Measurements from ENCODE around the gene CACNA1E. TPM values are rescaled to one million over a fixed set of nuclear protein-coding genes. Genes with fewer than 3 reads are reported as not detected.

The CACNA1E gene
- total and polyA plus RNA-seq, 2 experiments from 2014 or later: 0.32 to 1.1 TPM

DNA sequence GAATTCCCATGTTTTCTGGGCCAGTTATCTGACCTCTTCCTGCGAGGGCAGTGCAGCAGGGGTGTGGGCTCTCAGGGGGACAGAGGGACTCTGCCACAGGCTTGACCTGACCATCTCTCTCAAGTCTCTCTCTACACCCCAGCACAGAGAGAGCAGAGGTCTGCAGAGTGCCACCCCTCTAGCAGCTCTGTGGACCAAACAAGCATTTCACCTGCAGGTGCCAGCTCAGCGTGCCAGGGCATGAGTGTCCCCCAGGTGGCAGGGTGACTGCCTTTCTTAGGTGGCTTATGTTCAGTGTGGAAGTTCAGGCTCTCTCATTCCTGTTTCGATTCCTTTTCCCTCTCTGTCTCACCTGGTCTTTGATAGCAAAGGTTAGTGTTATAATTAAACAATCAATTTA lies 191.3 kb downstream of the CACNA1E start:
- Histone ChIP-seq H3K4me1 (ENCODE audit: insufficient read depth) (peaks cover 6% of the 10 kb centered on the region), H4K20me1 (replicated peaks; ENCODE audit: insufficient read depth) (no peaks in the 10 kb centered on the region), H3K36me3 (ENCODE audit: insufficient read depth) (no peaks in the 10 kb centered on the region), H3K4me3 (no peak overlapping the region), H3K9me2 (ENCODE audit: insufficient read depth) (no peaks in the 10 kb centered on the region; the same call in 1 of the 2 replicates), H3K27me3 (ENCODE audit: insufficient read depth) (no peaks in the 10 kb centered on the region), H3F3A (replicated peaks; ENCODE audit: low read depth) (no peaks in the 10 kb centered on the region), H2AFZ (no peak overlapping the region), H3K27ac (ENCODE audit: low read depth) (no peak overlapping the region), H3K79me2 (replicated peaks; ENCODE audit: insufficient read depth) (no peaks in the 10 kb centered on the region), H3K4me2 (no peak overlapping the region)
- Mint-ChIP-seq H3K36me3 (ENCODE audit: low read depth) (no peaks in the 10 kb centered on the region), H3K27me3 (ENCODE audit: insufficient read depth, low read depth, poor library complexity) (no peaks in the 10 kb centered on the region), H3K4me3 (no peak overlapping the region), H3K9me3 (peaks cover 3% of the 10 kb centered on the region; the same call in 1 of the 3 replicates), H3K27ac (no peak overlapping the region), H3K4me1 (peaks cover 7% of the 10 kb centered on the region; the same call in 2 of the 3 replicates)
- ATAC-seq (peak; percentile 40; the same call in 2 of the 3 replicates), DNase-seq (ENCODE audit: low spot score) (peak; percentile 2)
- TF ChIP-seq ZNF331 (CRISPR knock-in tag; IDR thresholded peaks at IDR 0.05; ENCODE audit: low read depth): no peak
- TF ChIP-seq, protein P1, sequence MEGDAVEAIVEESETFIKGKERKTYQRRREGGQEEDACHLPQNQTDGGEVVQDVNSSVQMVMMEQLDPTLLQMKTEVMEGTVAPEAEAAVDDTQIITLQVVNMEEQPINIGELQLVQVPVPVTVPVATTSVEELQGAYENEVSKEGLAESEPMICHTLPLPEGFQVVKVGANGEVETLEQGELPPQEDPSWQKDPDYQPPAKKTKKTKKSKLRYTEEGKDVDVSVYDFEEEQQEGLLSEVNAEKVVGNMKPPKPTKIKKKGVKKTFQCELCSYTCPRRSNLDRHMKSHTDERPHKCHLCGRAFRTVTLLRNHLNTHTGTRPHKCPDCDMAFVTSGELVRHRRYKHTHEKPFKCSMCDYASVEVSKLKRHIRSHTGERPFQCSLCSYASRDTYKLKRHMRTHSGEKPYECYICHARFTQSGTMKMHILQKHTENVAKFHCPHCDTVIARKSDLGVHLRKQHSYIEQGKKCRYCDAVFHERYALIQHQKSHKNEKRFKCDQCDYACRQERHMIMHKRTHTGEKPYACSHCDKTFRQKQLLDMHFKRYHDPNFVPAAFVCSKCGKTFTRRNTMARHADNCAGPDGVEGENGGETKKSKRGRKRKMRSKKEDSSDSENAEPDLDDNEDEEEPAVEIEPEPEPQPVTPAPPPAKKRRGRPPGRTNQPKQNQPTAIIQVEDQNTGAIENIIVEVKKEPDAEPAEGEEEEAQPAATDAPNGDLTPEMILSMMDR (conservative IDR thresholded peaks at IDR 0.05; ENCODE audit: low read depth in 2 of 2): 0 out of 4 replicates have a peak, but pooled peaks of 1 of the 2 experiments have one; percentile 3

DNA sequence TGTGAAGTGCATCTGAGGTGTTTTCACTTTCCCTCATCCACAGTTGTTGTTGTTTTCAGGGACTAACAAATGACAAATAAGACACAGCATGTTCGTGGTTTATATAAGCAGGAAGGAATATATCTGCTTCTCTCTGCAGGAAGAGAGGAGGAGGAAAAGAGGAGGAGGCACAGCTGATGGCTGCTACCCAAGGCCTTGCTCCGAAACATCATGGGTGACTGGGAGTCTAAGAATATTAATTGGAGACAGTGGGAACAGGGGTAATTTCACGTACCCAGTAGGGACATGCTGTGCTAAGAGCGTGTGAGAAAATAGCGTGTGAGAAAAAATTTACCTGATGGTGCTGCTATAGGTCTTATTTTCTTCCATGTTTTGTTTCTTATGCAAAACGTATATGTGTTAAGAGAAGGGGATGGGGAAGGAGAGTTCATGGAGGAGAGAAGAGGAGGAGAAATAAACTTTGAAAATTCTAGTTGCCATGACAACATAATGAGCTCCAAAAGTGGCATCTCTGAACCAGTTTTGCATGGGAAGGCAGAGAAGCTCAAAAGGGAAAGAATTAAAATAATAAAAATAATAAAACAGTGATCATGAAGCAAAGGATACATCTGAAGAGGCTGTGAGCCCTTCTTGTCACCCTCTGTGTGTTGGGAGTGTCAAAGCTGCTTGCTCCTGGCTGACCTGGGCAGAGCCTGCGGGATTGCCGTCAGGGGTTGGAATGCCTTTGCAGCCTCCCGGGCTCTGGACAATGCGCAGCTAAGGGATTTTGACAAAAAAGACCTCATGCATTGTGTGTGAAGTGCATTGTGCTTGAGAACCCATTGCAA lies 192.0 kb downstream of the CACNA1E start:
- Histone ChIP-seq H3K27me3 (ENCODE audit: insufficient read depth) (no peaks in the 10 kb centered on the region), H3K4me1 (ENCODE audit: insufficient read depth) (peaks cover 6% of the 10 kb centered on the region), H3K27ac (ENCODE audit: low read depth) (no peak overlapping the region), H3K9me2 (ENCODE audit: insufficient read depth) (no peaks in the 10 kb centered on the region), H2AFZ (no peak overlapping the region), H4K20me1 (replicated peaks; ENCODE audit: insufficient read depth) (no peaks in the 10 kb centered on the region), H3K79me2 (replicated peaks; ENCODE audit: insufficient read depth) (no peaks in the 10 kb centered on the region), H3K4me2 (no peak overlapping the region), H3K4me3 (no peak overlapping the region), H3K36me3 (ENCODE audit: insufficient read depth) (no peaks in the 10 kb centered on the region), H3F3A (replicated peaks; ENCODE audit: low read depth) (no peaks in the 10 kb centered on the region)
- H3K9me3 Mint-ChIP-seq: peaks cover 3% of the 10 kb centered on the region; the same call in 1 of the 3 replicates
- no peaks in the 10 kb centered on the region for H3K27me3 Mint-ChIP-seq (ENCODE audit: insufficient read depth, low read depth, poor library complexity)
- ATAC-seq (peak; percentile 65), DNase-seq (ENCODE audit: low spot score) (peak; percentile 3)
- TF ChIP-seq EZH2 (IDR thresholded peaks at IDR 0.05; ENCODE audit: low read depth, unreplicated experiment) (no peak), EZH2phosphoT487 (IDR thresholded peaks at IDR 0.05; ENCODE audit: unreplicated experiment) (no peak), STAT1 (IDR thresholded peaks at IDR 0.05; ENCODE audit: unreplicated experiment) (no peak)
- TF ChIP-seq, protein P2, sequence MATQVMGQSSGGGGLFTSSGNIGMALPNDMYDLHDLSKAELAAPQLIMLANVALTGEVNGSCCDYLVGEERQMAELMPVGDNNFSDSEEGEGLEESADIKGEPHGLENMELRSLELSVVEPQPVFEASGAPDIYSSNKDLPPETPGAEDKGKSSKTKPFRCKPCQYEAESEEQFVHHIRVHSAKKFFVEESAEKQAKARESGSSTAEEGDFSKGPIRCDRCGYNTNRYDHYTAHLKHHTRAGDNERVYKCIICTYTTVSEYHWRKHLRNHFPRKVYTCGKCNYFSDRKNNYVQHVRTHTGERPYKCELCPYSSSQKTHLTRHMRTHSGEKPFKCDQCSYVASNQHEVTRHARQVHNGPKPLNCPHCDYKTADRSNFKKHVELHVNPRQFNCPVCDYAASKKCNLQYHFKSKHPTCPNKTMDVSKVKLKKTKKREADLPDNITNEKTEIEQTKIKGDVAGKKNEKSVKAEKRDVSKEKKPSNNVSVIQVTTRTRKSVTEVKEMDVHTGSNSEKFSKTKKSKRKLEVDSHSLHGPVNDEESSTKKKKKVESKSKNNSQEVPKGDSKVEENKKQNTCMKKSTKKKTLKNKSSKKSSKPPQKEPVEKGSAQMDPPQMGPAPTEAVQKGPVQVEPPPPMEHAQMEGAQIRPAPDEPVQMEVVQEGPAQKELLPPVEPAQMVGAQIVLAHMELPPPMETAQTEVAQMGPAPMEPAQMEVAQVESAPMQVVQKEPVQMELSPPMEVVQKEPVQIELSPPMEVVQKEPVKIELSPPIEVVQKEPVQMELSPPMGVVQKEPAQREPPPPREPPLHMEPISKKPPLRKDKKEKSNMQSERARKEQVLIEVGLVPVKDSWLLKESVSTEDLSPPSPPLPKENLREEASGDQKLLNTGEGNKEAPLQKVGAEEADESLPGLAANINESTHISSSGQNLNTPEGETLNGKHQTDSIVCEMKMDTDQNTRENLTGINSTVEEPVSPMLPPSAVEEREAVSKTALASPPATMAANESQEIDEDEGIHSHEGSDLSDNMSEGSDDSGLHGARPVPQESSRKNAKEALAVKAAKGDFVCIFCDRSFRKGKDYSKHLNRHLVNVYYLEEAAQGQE (IDR thresholded peaks at IDR 0.05; ENCODE audit: unreplicated experiment): no peak
- TF ChIP-seq, protein P1 (conservative IDR thresholded peaks at IDR 0.05; ENCODE audit: low read depth in 2 of 2): no peak
- H3K27ac Mint-ChIP-seq: no peak overlapping the region; the same call in 1 of the 2 replicates
- peaks cover 7% of the 10 kb centered on the region; the same call in 2 of the 3 replicates for H3K4me1 Mint-ChIP-seq
- no peaks in the 10 kb centered on the region for H3K36me3 Mint-ChIP-seq (ENCODE audit: low read depth)
- H3K4me3 Mint-ChIP-seq: no peak overlapping the region
